Liver (tissue), 3 donors: ENCODE data around the gene CSTF3.

ENCODE experiments used
- EGR1 ChIP-seq, 2 donors: IDR thresholded peaks; 2 replicates each; pipeline ENCODE4 v1.6.1; 2016 to 2018; ENCODE audit warnings: antibody characterized with exemption in 2 of 2, low read depth in 2 of 2
- FOXA1 ChIP-seq: IDR thresholded peaks from 2 replicates; pipeline ENCODE4 v1.6.1; 2016; ENCODE audit warnings: antibody characterized with exemption
- GABPA ChIP-seq, 2 donors: IDR thresholded peaks in 1 of 2; conservative IDR thresholded peaks in 1 of 2; 2 replicates each; pipeline ENCODE4 v1.6.1; 2016; ENCODE audit warnings: antibody characterized with exemption in 2 of 2, mild to moderate bottlenecking in 1 of 2, moderate library complexity in 1 of 2
- JUND ChIP-seq, 2 donors: IDR thresholded peaks; 2 replicates each; pipeline ENCODE4 v1.6.1; 2016; ENCODE audit warnings: antibody characterized with exemption in 2 of 2
- SP1 ChIP-seq: IDR thresholded peaks from 2 replicates; pipeline ENCODE4 v1.6.1; 2018; ENCODE audit warnings: antibody characterized with exemption, mild to moderate bottlenecking
- TAF1 ChIP-seq: conservative IDR thresholded peaks from 2 replicates; pipeline ENCODE4 v1.6.1; 2016; ENCODE audit warnings: antibody characterized with exemption, mild to moderate bottlenecking
- YY1 ChIP-seq: IDR thresholded peaks from 2 replicates; pipeline ENCODE4 v1.6.1; 2016; ENCODE audit warnings: antibody characterized with exemption, mild to moderate bottlenecking
- TF ChIP-seq, protein P1 (sequence below): fragments of 150-350 bp; IDR thresholded peaks from 2 replicates; pipeline ENCODE4 v1.5.1; 2017; ENCODE audit warnings: improper control_type of control experiment, low read depth, low read length; ENCODE audit not compliant: missing input control
- TF ChIP-seq, protein P2 (sequence below): IDR thresholded peaks from 2 replicates; pipeline ENCODE4 v1.6.1; 2016; ENCODE audit warnings: antibody characterized with exemption
- TF ChIP-seq, protein P3 (sequence below): IDR thresholded peaks from 2 replicates; pipeline ENCODE4 v1.6.1; 2016; ENCODE audit warnings: antibody characterized with exemption, mild to moderate bottlenecking
- TF ChIP-seq, protein P4 (sequence below): IDR thresholded peaks from 2 replicates; pipeline ENCODE4 v1.6.1; 2016; ENCODE audit warnings: antibody characterized with exemption
- donor health status: healthy.
- donor health status: healthy.

DNA sequence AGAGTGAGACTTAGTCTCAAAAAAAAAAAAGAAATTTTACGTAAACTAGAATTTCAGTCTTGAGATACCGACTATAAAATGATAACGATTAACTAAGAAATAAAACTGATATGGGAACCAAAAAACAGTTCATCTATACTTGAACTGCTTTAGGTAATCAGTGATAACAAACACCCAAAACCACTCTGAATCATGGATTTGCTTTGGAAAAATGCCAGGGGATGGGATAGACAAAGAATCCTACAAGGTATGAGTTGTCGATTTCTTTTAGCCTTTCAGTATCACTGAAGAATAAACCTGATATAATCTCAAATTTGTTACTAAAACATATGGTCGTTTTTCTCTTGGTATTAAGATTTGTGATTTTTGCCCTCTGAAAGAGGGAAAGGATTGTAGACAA is 13.7 kb downstream of the CSTF3 start:
- TF ChIP-seq, protein P1, sequence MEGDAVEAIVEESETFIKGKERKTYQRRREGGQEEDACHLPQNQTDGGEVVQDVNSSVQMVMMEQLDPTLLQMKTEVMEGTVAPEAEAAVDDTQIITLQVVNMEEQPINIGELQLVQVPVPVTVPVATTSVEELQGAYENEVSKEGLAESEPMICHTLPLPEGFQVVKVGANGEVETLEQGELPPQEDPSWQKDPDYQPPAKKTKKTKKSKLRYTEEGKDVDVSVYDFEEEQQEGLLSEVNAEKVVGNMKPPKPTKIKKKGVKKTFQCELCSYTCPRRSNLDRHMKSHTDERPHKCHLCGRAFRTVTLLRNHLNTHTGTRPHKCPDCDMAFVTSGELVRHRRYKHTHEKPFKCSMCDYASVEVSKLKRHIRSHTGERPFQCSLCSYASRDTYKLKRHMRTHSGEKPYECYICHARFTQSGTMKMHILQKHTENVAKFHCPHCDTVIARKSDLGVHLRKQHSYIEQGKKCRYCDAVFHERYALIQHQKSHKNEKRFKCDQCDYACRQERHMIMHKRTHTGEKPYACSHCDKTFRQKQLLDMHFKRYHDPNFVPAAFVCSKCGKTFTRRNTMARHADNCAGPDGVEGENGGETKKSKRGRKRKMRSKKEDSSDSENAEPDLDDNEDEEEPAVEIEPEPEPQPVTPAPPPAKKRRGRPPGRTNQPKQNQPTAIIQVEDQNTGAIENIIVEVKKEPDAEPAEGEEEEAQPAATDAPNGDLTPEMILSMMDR = no peak
- TF ChIP-seq TAF1 (no peak), EGR1 (IDR thresholded peaks at IDR 0.05; ENCODE audit: low read depth in 2 of 2) (no peak), FOXA1 (no peak), GABPA (IDR thresholded peaks at IDR 0.05 in 1 of 2, conservative IDR thresholded peaks at IDR 0.05 in 1 of 2) (no peak), SP1 (no peak), YY1 (no peak), JUND (IDR thresholded peaks at IDR 0.05) (no peak)
- TF ChIP-seq, protein P2, sequence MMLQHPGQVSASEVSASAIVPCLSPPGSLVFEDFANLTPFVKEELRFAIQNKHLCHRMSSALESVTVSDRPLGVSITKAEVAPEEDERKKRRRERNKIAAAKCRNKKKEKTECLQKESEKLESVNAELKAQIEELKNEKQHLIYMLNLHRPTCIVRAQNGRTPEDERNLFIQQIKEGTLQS = no peak
- TF ChIP-seq, protein P3, sequence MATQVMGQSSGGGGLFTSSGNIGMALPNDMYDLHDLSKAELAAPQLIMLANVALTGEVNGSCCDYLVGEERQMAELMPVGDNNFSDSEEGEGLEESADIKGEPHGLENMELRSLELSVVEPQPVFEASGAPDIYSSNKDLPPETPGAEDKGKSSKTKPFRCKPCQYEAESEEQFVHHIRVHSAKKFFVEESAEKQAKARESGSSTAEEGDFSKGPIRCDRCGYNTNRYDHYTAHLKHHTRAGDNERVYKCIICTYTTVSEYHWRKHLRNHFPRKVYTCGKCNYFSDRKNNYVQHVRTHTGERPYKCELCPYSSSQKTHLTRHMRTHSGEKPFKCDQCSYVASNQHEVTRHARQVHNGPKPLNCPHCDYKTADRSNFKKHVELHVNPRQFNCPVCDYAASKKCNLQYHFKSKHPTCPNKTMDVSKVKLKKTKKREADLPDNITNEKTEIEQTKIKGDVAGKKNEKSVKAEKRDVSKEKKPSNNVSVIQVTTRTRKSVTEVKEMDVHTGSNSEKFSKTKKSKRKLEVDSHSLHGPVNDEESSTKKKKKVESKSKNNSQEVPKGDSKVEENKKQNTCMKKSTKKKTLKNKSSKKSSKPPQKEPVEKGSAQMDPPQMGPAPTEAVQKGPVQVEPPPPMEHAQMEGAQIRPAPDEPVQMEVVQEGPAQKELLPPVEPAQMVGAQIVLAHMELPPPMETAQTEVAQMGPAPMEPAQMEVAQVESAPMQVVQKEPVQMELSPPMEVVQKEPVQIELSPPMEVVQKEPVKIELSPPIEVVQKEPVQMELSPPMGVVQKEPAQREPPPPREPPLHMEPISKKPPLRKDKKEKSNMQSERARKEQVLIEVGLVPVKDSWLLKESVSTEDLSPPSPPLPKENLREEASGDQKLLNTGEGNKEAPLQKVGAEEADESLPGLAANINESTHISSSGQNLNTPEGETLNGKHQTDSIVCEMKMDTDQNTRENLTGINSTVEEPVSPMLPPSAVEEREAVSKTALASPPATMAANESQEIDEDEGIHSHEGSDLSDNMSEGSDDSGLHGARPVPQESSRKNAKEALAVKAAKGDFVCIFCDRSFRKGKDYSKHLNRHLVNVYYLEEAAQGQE = no peak
- TF ChIP-seq, protein P4, sequence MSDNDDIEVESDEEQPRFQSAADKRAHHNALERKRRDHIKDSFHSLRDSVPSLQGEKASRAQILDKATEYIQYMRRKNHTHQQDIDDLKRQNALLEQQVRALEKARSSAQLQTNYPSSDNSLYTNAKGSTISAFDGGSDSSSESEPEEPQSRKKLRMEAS = no peak
